MM.1S (cell line): ENCODE results near the gene DOCK10.

Experiments used
- DNase-seq: peaks from one replicate; pipeline ENCODE4 v3.0.0-alpha.2; 2015
- H2AFZ ChIP-seq: fragments of 300-600 bp; sonication (generic); 2 replicates; pipeline ENCODE4 v1.6.0; 2016; ENCODE audit warnings: antibody characterized with exemption, low read length
- H3F3A ChIP-seq: fragments of 300-600 bp; sonication (generic); 2 replicates; pipeline ENCODE4 v1.6.1; 2016; ENCODE audit warnings: mild to moderate bottlenecking, antibody characterized with exemption, low read length, moderate library complexity, mixed read lengths; ENCODE audit not compliant: insufficient read depth
- H3K27ac ChIP-seq: fragments of 300-600 bp; sonication (generic); 2 replicates; pipeline ENCODE4 v1.5.1; 2016; ENCODE audit warnings: mild to moderate bottlenecking, low read length
- H3K27me3 ChIP-seq: fragments of 300-600 bp; sonication (generic); replicated peaks from 2 replicates; pipeline ENCODE4 v1.6.0; 2016; ENCODE audit warnings: low read length; ENCODE audit not compliant: insufficient read depth
- H3K36me3 ChIP-seq: fragments of 300-600 bp; sonication (generic); replicated peaks from 2 replicates; pipeline ENCODE4 v1.6.1; 2016; ENCODE audit warnings: mild to moderate bottlenecking, low read length, mixed read lengths; ENCODE audit not compliant: insufficient read depth
- H3K4me1 ChIP-seq: fragments of 300-600 bp; sonication (generic); 2 replicates; pipeline ENCODE4 v1.6.1; 2016; ENCODE audit warnings: low read length, mixed read lengths
- H3K4me2 ChIP-seq: fragments of 300-600 bp; sonication (generic); 2 replicates; pipeline ENCODE4 v1.6.0; 2016; ENCODE audit warnings: low read depth, low read length
- H3K4me3 ChIP-seq: fragments of 300-600 bp; sonication (generic); 2 replicates; pipeline ENCODE4 v1.5.1; 2016; ENCODE audit warnings: low read length, mixed read lengths
- H3K79me2 ChIP-seq: fragments of 300-600 bp; sonication (generic); 2 replicates; pipeline ENCODE4 v1.6.1; 2016; ENCODE audit warnings: mixed run types, low read length, mixed read lengths
- H3K9ac ChIP-seq: fragments of 300-600 bp; sonication (generic); 2 replicates; pipeline ENCODE4 v1.6.1; 2016; ENCODE audit warnings: low read length, mixed read lengths
- H3K9me2 ChIP-seq: fragments of 300-600 bp; sonication (generic); replicated peaks from 2 replicates; pipeline ENCODE4 v1.6.1; 2016; ENCODE audit warnings: mild to moderate bottlenecking, low read length, mixed read lengths; ENCODE audit not compliant: insufficient read depth
- H3K9me3 ChIP-seq: fragments of 300-600 bp; sonication (generic); replicated peaks from 2 replicates; pipeline ENCODE4 v1.6.1; 2016; ENCODE audit warnings: mild to moderate bottlenecking, low read length, mixed read lengths; ENCODE audit not compliant: insufficient read depth
- H4K20me1 ChIP-seq: fragments of 300-600 bp; sonication (generic); 2 replicates; pipeline ENCODE4 v1.6.1; 2016; ENCODE audit warnings: mild to moderate bottlenecking, low read length, moderate library complexity, mixed read lengths; ENCODE audit not compliant: insufficient read depth
- CTCF ChIP-seq: fragments of 300-600 bp; sonication (generic); IDR thresholded peaks from 2 replicates; pipeline ENCODE4 v1.5.1; 2016; ENCODE audit warnings: antibody characterized with exemption, low read length, mixed read lengths
- EZH2 ChIP-seq: fragments of 300-600 bp; sonication (generic); optimal IDR thresholded peaks from 2 replicates; pipeline ENCODE3; 2017; ENCODE audit warnings: low read depth, mild to moderate bottlenecking, antibody characterized with exemption, low read length, mixed read lengths
- EZH2phosphoT487 ChIP-seq: fragments of 300-600 bp; sonication (generic); IDR thresholded peaks from 2 replicates; pipeline ENCODE4 v1.6.1; 2018; ENCODE audit warnings: antibody characterized with exemption, low read length

DOCK10 gene

GRCh38 chr2:224948859-224949258, 93.4 kb downstream of the DOCK10 start:
- Histone ChIP-seq H3K36me3 (no peaks in the 10 kb centered on the region), H3K27me3 (no peaks in the 10 kb centered on the region), H2AFZ (no peak overlapping the region), H4K20me1 (no peaks in the 10 kb centered on the region), H3F3A (peaks cover 14% of the 10 kb centered on the region; the same call in 1 of the 2 replicates), H3K9me3 (no peaks in the 10 kb centered on the region), H3K4me1 (peaks cover 37% of the 10 kb centered on the region), H3K9me2 (no peaks in the 10 kb centered on the region), H3K79me2 (peaks cover 58% of the 10 kb centered on the region), H3K9ac (no peak overlapping the region), H3K4me2 (no peak overlapping the region), H3K4me3 (no peak overlapping the region), H3K27ac (no peak overlapping the region)
- DNase-seq = no peak
- TF ChIP-seq EZH2 (no peak), EZH2phosphoT487 (no peak)

GRCh38 chr2:224948005-224948404, 94.3 kb downstream of the DOCK10 start:
- H3K9me3 ChIP-seq = no peaks in the 10 kb centered on the region
- no peaks in the 10 kb centered on the region for H3K9me2 ChIP-seq
- H3K4me3 ChIP-seq = no peak overlapping the region
- H3F3A ChIP-seq = peaks cover 14% of the 10 kb centered on the region; the same call in 1 of the 2 replicates
- H4K20me1 ChIP-seq = no peaks in the 10 kb centered on the region
- H2AFZ ChIP-seq = no peak overlapping the region
- H3K4me2 ChIP-seq = no peak overlapping the region
- no peaks in the 10 kb centered on the region for H3K27me3 ChIP-seq
- no peak for TF ChIP-seq EZH2
- TF ChIP-seq EZH2phosphoT487 = no peak
- no peak for TF ChIP-seq CTCF
- no peak overlapping the region for H3K9ac ChIP-seq
- no peak overlapping the region for H3K27ac ChIP-seq
- H3K36me3 ChIP-seq = no peaks in the 10 kb centered on the region
- H3K79me2 ChIP-seq = peaks cover 63% of the 10 kb centered on the region
- peaks cover 28% of the 10 kb centered on the region for H3K4me1 ChIP-seq
- DNase-seq = no peak

- peak overlapping the region; percentile 70; the same call in 1 of the 2 replicates for H3K4me2 ChIP-seq
- H3K79me2 ChIP-seq = peaks cover 65% of the 10 kb centered on the region
These were observed 94.7 kb downstream of the DOCK10 start for GRCh38 chr2:224947566-224947965.

More at GRCh38 chr2:224947566-224947965, 94.7 kb downstream of the DOCK10 start:
- no peaks in the 10 kb centered on the region for H4K20me1 ChIP-seq
- H3K4me3 ChIP-seq = no peak overlapping the region
- H3K9ac ChIP-seq = no peak overlapping the region
- peaks cover 27% of the 10 kb centered on the region for H3K4me1 ChIP-seq
- H3K9me3 ChIP-seq = no peaks in the 10 kb centered on the region
- TF ChIP-seq CTCF = no peak
- TF ChIP-seq EZH2 = no peak
- TF ChIP-seq EZH2phosphoT487 = no peak
- no peaks in the 10 kb centered on the region for H3K9me2 ChIP-seq
- peaks cover 14% of the 10 kb centered on the region; the same call in 1 of the 2 replicates for H3F3A ChIP-seq
- H3K27ac ChIP-seq = peak overlapping the region; percentile 17; the same call in 1 of the 2 replicates
- no peak for DNase-seq
- H3K27me3 ChIP-seq = no peaks in the 10 kb centered on the region
- no peaks in the 10 kb centered on the region for H3K36me3 ChIP-seq
- H2AFZ ChIP-seq = no peak overlapping the region
